HepG2 (cell line): ENCODE data around the gene MTA1. TPM values are rescaled to one million over a fixed set of nuclear protein-coding genes. Genes with fewer than 3 reads are reported as not detected.

ENCODE experiments used
- ADNP ChIP-seq: sonication (generic); formaldehyde crosslinking; IDR thresholded peaks from 2 replicates; pipeline ENCODE4 v1.4.0; 2020; ENCODE audit warnings: missing genetic modification reagents
- BCL6 ChIP-seq: IDR thresholded peaks from 2 replicates; pipeline ENCODE4 v1.6.1; 2016; ENCODE audit warnings: missing genetic modification reagents, missing compliant biosample characterization
- CENPT ChIP-seq: sonication (generic); formaldehyde crosslinking; IDR thresholded peaks from 2 replicates; pipeline ENCODE4 v1.8.0; 2022; ENCODE audit warnings: low read depth, mild to moderate bottlenecking, moderate library complexity, missing genetic modification reagents
- CREBL2 ChIP-seq: sonication (generic); formaldehyde crosslinking; IDR thresholded peaks from 2 replicates; pipeline ENCODE4 v1.8.1; 2023; ENCODE audit warnings: missing genetic modification reagents, mild to moderate bottlenecking, borderline replicate concordance
- DR1 ChIP-seq: sonication (generic); formaldehyde crosslinking; IDR thresholded peaks from 2 replicates; pipeline ENCODE4 v1.8.0; 2021; ENCODE audit warnings: mild to moderate bottlenecking, missing genetic modification reagents, inconsistent platforms
- HCFC1 ChIP-seq: fragments of 150-350 bp; IDR thresholded peaks from 2 replicates; pipeline ENCODE4 v1.6.1; 2014; ENCODE audit warnings: low read depth, low read length
- HNF4G ChIP-seq, 2 experiments: sonication (generic) in 1 of 2; formaldehyde crosslinking in 1 of 2; IDR thresholded peaks; 2 replicates each; pipeline versions ENCODE4 v1.4.0 to v1.6.1; 2011 to 2020; ENCODE audit warnings: borderline replicate concordance in 2 of 2, low read depth in 2 of 2, mild to moderate bottlenecking in 2 of 2, low read length in 1 of 2, missing genetic modification reagents in 1 of 2, moderate library complexity in 1 of 2
- IRF1 ChIP-seq: sonication (generic); formaldehyde crosslinking; IDR thresholded peaks from 2 replicates; pipeline ENCODE4 v1.4.0; 2020; ENCODE audit warnings: low read depth, mild to moderate bottlenecking, missing genetic modification reagents
- MNT ChIP-seq: fragments of 450-650 bp; IDR thresholded peaks from 2 replicates; pipeline ENCODE4 v1.6.1; 2016
- POLR2AphosphoS5 ChIP-seq: IDR thresholded peaks from 2 replicates; pipeline ENCODE4 v1.6.1; 2012; ENCODE audit warnings: low read depth, low read length
- PRPF4 ChIP-seq: fragments of 200-400 bp; formaldehyde crosslinking; IDR thresholded peaks from 2 replicates; pipeline ENCODE4 v1.6.1; 2016; ENCODE audit warnings: low read length, low read depth; ENCODE audit not compliant: poor library complexity, severe bottlenecking
- SP5 ChIP-seq: IDR thresholded peaks from 2 replicates; pipeline ENCODE4 v1.6.1; 2016; ENCODE audit warnings: low read depth, borderline replicate concordance
- SRY ChIP-seq: sonication (generic); formaldehyde crosslinking; IDR thresholded peaks from 2 replicates; pipeline ENCODE4 v1.8.0; 2022; ENCODE audit warnings: mild to moderate bottlenecking, missing genetic modification reagents
- TARDBP ChIP-seq: sonication (generic); formaldehyde crosslinking; IDR thresholded peaks from 2 replicates; pipeline ENCODE4 v1.8.0; 2022; ENCODE audit warnings: mild to moderate bottlenecking, missing genetic modification reagents
- ZBED4 ChIP-seq: sonication (generic); formaldehyde crosslinking; IDR thresholded peaks from 2 replicates; pipeline ENCODE4 v1.4.0; 2020; ENCODE audit warnings: missing genetic modification reagents, borderline replicate concordance
- ZFP91 ChIP-seq: sonication (generic); formaldehyde crosslinking; IDR thresholded peaks from 2 replicates; pipeline ENCODE4 v1.9.0; 2022; ENCODE audit warnings: missing genetic modification reagents, mild to moderate bottlenecking, borderline replicate concordance
- ZFY ChIP-seq: sonication (generic); formaldehyde crosslinking; IDR thresholded peaks from 2 replicates; pipeline ENCODE4 v1.4.0; 2020; ENCODE audit warnings: missing genetic modification reagents
- ZNF430 ChIP-seq: sonication (generic); formaldehyde crosslinking; IDR thresholded peaks from 2 replicates; pipeline ENCODE4 v1.9.0; 2021; ENCODE audit warnings: mild to moderate bottlenecking, missing genetic modification reagents
- ZNF644 ChIP-seq: IDR thresholded peaks from 2 replicates; pipeline ENCODE4 v1.6.1; 2016; ENCODE audit warnings: low read depth
- ZNF891 ChIP-seq: sonication (generic); formaldehyde crosslinking; IDR thresholded peaks from 2 replicates; pipeline ENCODE4 v1.5.0; 2020; ENCODE audit warnings: mild to moderate bottlenecking, missing genetic modification reagents
- polyA plus RNA-seq, 8 experiments: library from polyadenylated mRNA; depleted of rRNA in 3 of 8; stranded (reverse) in 7 of 8; unstranded in 1 of 8; fragments of >200 nt; fragmentation: Illumina TruSeq in 4 of 8; extraction: Trizol in 4 of 8; gene quantifications; 2 replicates each; pipeline versions ENCODE4 v1.2.1 to v1.2.3, GENCODE V29; 2011 to 2016; ENCODE audit warnings: low read depth in 4 of 8, missing spikeins in 1 of 8, mixed read lengths in 1 of 8; ENCODE audit not compliant: insufficient read depth in 1 of 8
- total RNA-seq, 5 experiments: library from RNA; depleted of rRNA; stranded (reverse); fragments of >200 nt; fragmentation: Illumina TruSeq; extraction: Trizol; gene quantifications; 2 replicates each; pipeline ENCODE4 v1.2.3, GENCODE V29; 2016; ENCODE audit warnings: low read depth in 1 of 5

Gene MTA1
- total and polyA plus RNA-seq, 2 of the 13 experiments (the other 11 are each of a cell fraction or from before 2014, with no cell fraction given): 35.2 to 85.8 TPM

GRCh38 chr14:105490572-105491365 lies 71.1 kb downstream of the MTA1 start, which contains the start of gene TEDC1 (continued):
- TF ChIP-seq CREBL2 (CRISPR knock-in tag) (no peak), ZNF430 (CRISPR knock-in tag) (peak; percentile 46), PRPF4 (no peak), CENPT (CRISPR knock-in tag) (no peak; the same call in 1 of the 2 replicates), ZFP91 (CRISPR knock-in tag) (peak; percentile 90), ZNF644 (CRISPR knock-in tag) (no peak), DR1 (peak; percentile 78), MNT (peak; percentile 68), TARDBP (CRISPR knock-in tag) (0 out of 2 replicates have a peak, but pooled peaks have one; percentile 62), BCL6 (CRISPR knock-in tag) (0 out of 2 replicates have a peak, but pooled peaks have one; percentile 15), IRF1 (no peak), ZBED4 (CRISPR knock-in tag) (peak; percentile 75), HCFC1 (peak; percentile 32; the same call in 1 of the 2 replicates), POLR2AphosphoS5 (0 out of 2 replicates have a peak, but pooled peaks have one; percentile 41), SRY (no peak), ADNP (CRISPR knock-in tag) (no peak), SP5 (CRISPR knock-in tag) (peak; percentile 16; the same call in 1 of the 2 replicates), ZFY (CRISPR knock-in tag) (peak; percentile 73), HNF4G (IDR thresholded peaks at IDR 0.05; ENCODE audit: borderline replicate concordance, low read depth, low read length) (peak; percentile 52; the same call in 1 of the 2 replicates), HNF4G (CRISPR knock-in tag; IDR thresholded peaks at IDR 0.05; ENCODE audit: borderline replicate concordance, low read depth) (0 out of 2 replicates have a peak, but pooled peaks have one; percentile 7), ZNF891 (peak; percentile 19; the same call in 1 of the 2 replicates)
